Retinal pigment epithelial cell (primary cell): Measurements from ENCODE around the gene CCDC93.
A peak's percentile ranks its signal among the peaks of the same experiment; 100 is the strongest.
"Not testable (repeated sequence)": the region's sequence is repeated elsewhere in the genome, so short reads cannot be mapped to it uniquely, and the experiment has no call there.

ENCODE experiments used
- DNase-seq: peaks from one replicate; pipeline ENCODE4 v3.0.0-alpha.2; 2010; ENCODE audit warnings: low read depth
- H3K4me3 ChIP-seq: 2 replicates; pipeline ENCODE4 v1.5.1; 2011; ENCODE audit warnings: mild to moderate bottlenecking, low read length, control low read depth, moderate library complexity
- CTCF ChIP-seq: conservative IDR thresholded peaks from 2 replicates; pipeline ENCODE4 v1.5.1; 2011; ENCODE audit warnings: low read depth, low read length, control low read depth, inconsistent platforms

CCDC93 gene

GRCh38 chr2:117931266-117931665 lies 82.6 kb downstream of the CCDC93 start:
- TF ChIP-seq CTCF = no peak
- DNase-seq = no peak
- no peak overlapping the region for H3K4me3 ChIP-seq

GRCh38 chr2:117930775-117931174 lies 83.1 kb downstream of the CCDC93 start:
- H3K4me3 ChIP-seq = no peak overlapping the region
- no peak for TF ChIP-seq CTCF
- no peak for DNase-seq

DNA sequence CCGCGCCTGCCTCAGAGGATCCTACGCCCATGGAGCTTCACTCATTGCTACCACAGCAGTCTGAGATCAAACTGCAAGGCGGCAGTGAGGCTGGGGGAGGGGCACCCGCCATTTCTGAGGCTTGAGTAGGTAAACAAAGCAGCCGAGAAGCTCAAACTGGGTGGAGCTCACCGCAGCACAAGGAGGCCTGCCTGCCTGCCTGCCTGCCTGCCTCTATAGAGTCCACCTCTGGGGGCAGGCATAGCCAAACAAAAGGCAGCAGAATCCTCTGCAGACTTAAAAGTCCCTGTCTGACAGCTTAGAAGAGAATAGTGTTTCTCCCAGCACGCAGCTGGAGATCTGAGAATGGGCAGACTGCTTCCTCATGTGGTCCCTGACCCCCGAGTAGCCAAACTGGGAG lies 90.4 kb downstream of the CCDC93 start:
- not testable (repeated sequence) for H3K4me3 ChIP-seq, DNase-seq

DNA sequence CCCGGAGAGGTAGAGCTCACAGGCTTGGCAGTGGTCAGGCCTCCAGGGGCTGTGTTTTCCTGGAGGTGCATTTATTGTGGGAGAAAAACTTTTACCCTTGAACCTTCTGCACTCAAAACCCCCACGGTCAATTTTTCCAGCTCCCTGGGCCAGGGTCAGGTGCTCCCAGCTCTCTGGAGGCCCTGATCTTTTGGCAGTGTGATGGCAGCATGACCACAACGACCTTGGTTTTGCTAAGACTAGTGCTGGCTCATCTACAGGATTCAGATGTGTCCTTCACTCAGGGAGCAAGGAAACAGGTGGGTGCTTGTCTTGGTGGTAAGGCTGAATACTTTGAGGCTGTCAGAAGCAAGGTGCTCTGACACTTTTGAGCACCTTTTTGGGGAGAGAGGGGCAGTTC lies 92.3 kb downstream of the CCDC93 start:
- H3K4me3 ChIP-seq = no peak overlapping the region
- no peak for TF ChIP-seq CTCF
- no peak for DNase-seq

- DNase-seq = no peak
- TF ChIP-seq CTCF = no peak
- H3K4me3 ChIP-seq = no peak overlapping the region
Observed at GRCh38 chr2:117918608-117919007, 95.3 kb downstream of the CCDC93 start.

DNA sequence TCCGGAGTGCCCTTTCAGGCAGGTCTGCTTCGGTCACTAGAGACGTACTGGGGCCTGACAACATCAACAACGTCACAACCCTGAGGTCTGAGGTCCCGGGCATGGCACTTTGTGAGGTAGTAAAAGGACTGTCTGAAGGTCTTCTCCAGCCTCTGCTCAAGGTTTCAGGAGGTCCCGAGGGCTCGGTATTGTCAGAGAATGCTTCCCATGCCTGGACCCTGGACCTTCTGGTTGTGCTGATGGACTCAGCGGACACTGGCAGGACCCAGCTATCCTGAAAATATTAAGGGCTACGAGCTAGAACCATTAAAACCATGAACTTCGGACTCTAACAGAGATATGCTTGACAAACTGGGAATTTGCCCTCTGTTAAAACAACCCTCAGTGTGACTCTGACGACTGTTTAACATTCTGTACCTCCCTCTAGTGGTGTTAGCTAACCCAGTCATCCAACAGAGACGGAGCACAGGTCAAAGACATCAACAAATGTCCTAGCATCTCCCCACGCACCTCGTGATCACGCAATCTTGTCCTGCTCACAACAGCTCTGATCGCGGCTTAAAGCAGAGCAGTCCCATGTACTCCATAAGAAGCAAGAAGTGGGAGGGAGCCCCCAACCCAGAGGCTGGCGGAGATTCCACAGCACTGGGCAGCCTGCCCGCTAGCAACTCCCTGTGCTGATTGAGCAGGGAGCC lies 96.5 kb downstream of the CCDC93 start:
- peak; percentile 53 for TF ChIP-seq CTCF
- no peak for DNase-seq
- H3K4me3 ChIP-seq = no peak overlapping the region

- no peak for TF ChIP-seq CTCF
- DNase-seq = no peak
- no peak overlapping the region for H3K4me3 ChIP-seq
Observed at GRCh38 chr2:117902933-117903332, 110.9 kb downstream of the CCDC93 start.

DNA sequence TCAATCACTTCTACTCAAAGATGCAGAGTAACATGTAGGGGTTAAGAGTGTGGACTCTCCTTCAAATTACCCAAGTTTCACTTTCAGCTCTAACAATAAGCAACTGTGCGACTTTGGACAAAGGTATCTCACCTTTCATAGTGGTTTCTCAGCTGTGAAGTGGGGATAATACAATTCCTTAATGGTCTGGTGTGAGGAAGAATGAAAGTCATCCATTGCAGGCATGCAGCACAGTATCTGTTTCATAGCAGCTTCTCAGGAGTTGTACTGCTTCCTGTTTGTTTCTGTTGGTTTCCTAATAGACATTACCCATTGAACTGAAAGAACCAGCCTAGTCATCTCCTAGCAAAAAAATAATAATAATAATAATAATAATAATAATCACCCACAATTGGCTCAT lies 125.0 kb downstream of the CCDC93 start:
- H3K4me3 ChIP-seq = no peak overlapping the region
- DNase-seq = no peak
- TF ChIP-seq CTCF = no peak
